ENCODE results near the gene SNAI3. TPM values are rescaled to one million over a fixed set of nuclear protein-coding genes. Genes with fewer than 3 reads are reported as not detected.

Gene SNAI3
- total RNA-seq, 1 experiment from 2014 or later = 2.9 TPM

DNA sequence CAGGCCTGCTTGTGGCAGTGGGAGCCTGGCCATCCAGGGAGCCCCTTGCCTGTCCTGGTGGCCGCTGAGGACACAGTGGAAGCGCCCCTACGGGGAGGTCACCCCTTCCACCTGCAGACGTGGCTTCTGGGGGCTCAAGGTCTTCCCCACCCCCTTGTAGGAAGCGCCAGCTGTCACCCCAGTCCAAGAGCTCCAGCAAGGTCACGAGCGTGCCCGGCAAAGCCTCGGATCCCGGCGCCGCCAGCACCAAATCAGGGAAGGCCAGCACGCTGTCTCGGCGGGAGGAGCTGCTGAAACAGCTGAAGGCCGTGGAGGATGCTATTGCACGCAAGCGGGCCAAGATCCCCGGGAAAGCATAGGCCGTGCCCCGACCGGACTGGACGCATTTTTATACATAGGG, 55.4 kb downstream of the SNAI3 start:
- H3K36me3 ChIP-seq (replicated peaks; ENCODE audit: control insufficient read depth, insufficient read depth, low read length) = peaks cover 14% of the 10 kb centered on the region
- DNase-seq = no peak
- no peak overlapping the region for H3K4me3 ChIP-seq (ENCODE audit: insufficient read depth, low read depth, low read length)
- peaks cover 6% of the 10 kb centered on the region for H3K27me3 ChIP-seq (ENCODE audit: control insufficient read depth, insufficient read depth, low read length)

DNA sequence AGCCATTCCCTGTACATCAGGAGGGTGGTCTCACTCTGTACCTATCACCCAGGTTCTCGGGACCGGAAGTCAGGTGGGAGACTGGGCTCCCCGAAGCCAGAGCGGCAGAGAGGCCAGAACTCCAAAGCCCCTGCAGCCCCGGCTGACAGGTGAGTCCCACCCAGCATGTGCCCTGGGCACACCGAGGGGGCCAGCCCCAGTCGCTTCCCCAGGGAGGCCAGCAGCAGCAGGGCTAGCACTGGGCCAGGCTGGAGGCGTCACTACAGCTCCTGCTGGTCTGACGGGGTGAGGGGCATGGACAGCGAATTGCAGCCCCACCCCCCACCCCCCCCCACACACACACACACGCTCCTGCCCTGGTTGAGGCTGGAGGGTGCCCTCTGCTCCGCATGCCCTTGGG, 55.9 kb downstream of the SNAI3 start:
- peaks cover 14% of the 10 kb centered on the region for H3K36me3 ChIP-seq (replicated peaks; ENCODE audit: control insufficient read depth, insufficient read depth, low read length)
- H3K27me3 ChIP-seq (ENCODE audit: control insufficient read depth, insufficient read depth, low read length) = peaks cover 6% of the 10 kb centered on the region
- DNase-seq = no peak
- no peak overlapping the region for H3K4me3 ChIP-seq (ENCODE audit: insufficient read depth, low read depth, low read length)

DNA sequence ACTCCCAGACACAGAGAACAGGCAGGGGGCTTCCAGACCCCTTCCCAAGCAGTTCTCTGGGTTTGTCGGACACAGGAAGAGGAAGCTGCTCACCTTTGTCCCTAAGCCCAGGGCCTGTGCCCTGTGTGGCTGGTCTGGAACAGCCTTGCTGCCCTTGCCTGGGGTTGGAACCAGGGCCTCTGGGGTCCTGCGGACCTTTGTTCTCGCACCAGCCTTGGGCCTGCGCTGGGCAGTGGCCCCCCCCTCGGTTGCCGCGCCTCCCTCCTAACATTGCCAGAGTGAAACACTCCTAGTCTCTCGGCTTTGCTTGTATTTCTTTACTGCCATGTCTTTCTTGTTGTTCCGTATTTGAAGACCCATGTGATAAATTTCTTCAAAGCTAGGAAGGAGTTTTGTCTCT, 56.5 kb downstream of the SNAI3 start:
- Histone ChIP-seq H3K36me3 (replicated peaks; ENCODE audit: control insufficient read depth, insufficient read depth, low read length) (peaks cover 14% of the 10 kb centered on the region), H3K27me3 (ENCODE audit: control insufficient read depth, insufficient read depth, low read length) (peaks cover under 1% of the 10 kb centered on the region; the same call in 1 of the 2 replicates), H3K4me3 (ENCODE audit: insufficient read depth, low read depth, low read length) (no peak overlapping the region)
- DNase-seq = no peak

DNA sequence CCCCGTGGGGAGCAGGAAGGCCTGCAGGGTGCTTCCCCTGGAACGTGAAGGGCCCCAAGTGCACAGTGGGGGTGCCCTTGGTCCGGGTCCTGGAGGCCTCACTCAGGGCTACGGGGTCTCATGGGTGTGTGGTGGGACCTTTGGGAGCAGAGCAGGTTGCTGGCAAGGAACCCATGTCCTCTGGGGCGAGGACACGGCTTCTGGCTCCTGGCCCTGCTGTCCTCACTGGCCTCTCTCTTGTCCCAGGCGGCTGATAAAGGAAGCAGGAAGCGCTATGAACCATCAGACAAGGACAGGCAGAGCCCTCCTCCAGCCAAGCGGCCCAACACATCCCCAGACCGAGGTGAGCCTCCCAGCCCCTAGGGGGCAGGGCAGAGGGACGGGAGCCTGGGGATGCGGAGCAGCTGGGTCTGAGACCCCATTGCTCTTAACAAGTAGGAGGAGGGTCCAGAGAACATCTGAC, 57.8 kb downstream of the SNAI3 start:
- Histone ChIP-seq H3K27me3 (ENCODE audit: control insufficient read depth, insufficient read depth, low read length) (no peaks in the 10 kb centered on the region), H3K36me3 (replicated peaks; ENCODE audit: control insufficient read depth, insufficient read depth, low read length) (peaks cover 15% of the 10 kb centered on the region), H3K4me3 (ENCODE audit: insufficient read depth, low read depth, low read length) (no peak overlapping the region)
- peak; percentile 95 for DNase-seq

Other genes starting within 250 kb of the SNAI3 start
- 1.1 and 1.7 TPM in 2 replicates for gene ZFPM1, start 233.2 kb downstream of the SNAI3 start, total RNA-seq (2014; rRNA removed; shearing (Covaris generic))
- gene ZC3H18, start 116.1 kb downstream of the SNAI3 start, total RNA-seq (2014; rRNA removed; shearing (Covaris generic)) = 19.5 and 20.0 TPM in 2 replicates
- gene IL17C, start 47.9 kb downstream of the SNAI3 start, total RNA-seq (2014; rRNA removed; shearing (Covaris generic)) = 0.14 and 0.30 TPM in 2 replicates
- 199 and 215 TPM in 2 replicates for gene CYBA, start 35.5 kb downstream of the SNAI3 start, total RNA-seq (2014; rRNA removed; shearing (Covaris generic))
- gene MVD, start 23.4 kb downstream of the SNAI3 start, total RNA-seq (2014; rRNA removed; shearing (Covaris generic)) = 98.8 and 100 TPM in 2 replicates
- gene RNF166, start 19.9 kb upstream of the SNAI3 start, total RNA-seq (2014; rRNA removed; shearing (Covaris generic)) = 44.6 and 45.3 TPM in 2 replicates
- gene CTU2, start 20.0 kb upstream of the SNAI3 start, total RNA-seq (2014; rRNA removed; shearing (Covaris generic)) = 33.1 and 38.4 TPM in 2 replicates
- 60.0 and 86.8 TPM in 2 replicates for gene PIEZO1, start 98.7 kb upstream of the SNAI3 start, total RNA-seq (2014; rRNA removed; shearing (Covaris generic))
- gene CDT1, start 117.3 kb upstream of the SNAI3 start, total RNA-seq (2014; rRNA removed; shearing (Covaris generic)) = 120 and 176 TPM in 2 replicates
- 526 and 633 TPM in 2 replicates for gene APRT, start 125.4 kb upstream of the SNAI3 start, total RNA-seq (2014; rRNA removed; shearing (Covaris generic))
- 6.7 and 17.1 TPM in 2 replicates for gene GALNS, start 170.4 kb upstream of the SNAI3 start, total RNA-seq (2014; rRNA removed; shearing (Covaris generic))
- 56.2 and 56.6 TPM in 2 replicates for gene TRAPPC2L, start 170.6 kb upstream of the SNAI3 start, total RNA-seq (2014; rRNA removed; shearing (Covaris generic))
- not detected in 2 replicates for gene PABPN1L, start 180.2 kb upstream of the SNAI3 start, total RNA-seq (2014; rRNA removed; shearing (Covaris generic))